ENCODE measurements around the gene SLC7A10. TPM values are rescaled to one million over a fixed set of nuclear protein-coding genes. Genes with fewer than 3 reads are reported as not detected.

Gene SLC7A10
- polyA plus RNA-seq, 1 of the 3 experiments (the other 2 are of a cell fraction) = 0.02 TPM

GRCh38 chr19:33254245-33254824 lies 28.7 kb upstream of the SLC7A10 start:
- H4K20me1 ChIP-seq (ENCODE audit: insufficient read depth) = no peaks in the 10 kb centered on the region
- peaks cover 3% of the 10 kb centered on the region for H3F3A ChIP-seq (replicated peaks; ENCODE audit: insufficient read depth)
- no peak for DNase-seq
- H3K4me1 ChIP-seq (ENCODE audit: control insufficient read depth in 1 of 2, insufficient read depth in 2 of 2, low read depth in 1 of 2, low read length in 1 of 2) = no peaks in the 10 kb centered on the region; a peak in 1 of 4 replicates
- TF ChIP-seq POLR2AphosphoS5 (IDR thresholded peaks at IDR 0.05; ENCODE audit: low read depth, low read length) = no peak
- TF ChIP-seq USF1 (IDR thresholded peaks at IDR 0.05; ENCODE audit: borderline replicate concordance, low read depth) = no peak
- no peak for TF ChIP-seq RXRA (IDR thresholded peaks at IDR 0.05; ENCODE audit: borderline replicate concordance, low read depth)
- no peak for TF ChIP-seq EP300 (IDR thresholded peaks at IDR 0.05; ENCODE audit: borderline replicate concordance in 1 of 2, low read depth in 1 of 2, low read length in 1 of 2)
- no peak for TF ChIP-seq GATA2 (CRISPR knock-in tag; IDR thresholded peaks at IDR 0.05)
- no peak for TF ChIP-seq SIN3A (IDR thresholded peaks at IDR 0.05; ENCODE audit: borderline replicate concordance, low read depth, low read length)
- no peak overlapping the region for H3K4me2 ChIP-seq
- ChIA-PET POLR2A (no interaction called here), CTCF (interaction anchor here (1.1 to 1.9 kb wide), 2 partner anchors 128 to 153 kb away, joined by 3 to 4 read pairs; no protein-coding TSS in a partner anchor)
- H3K4me3 ChIP-seq (ENCODE audit: low read depth in 2 of 2, low read length in 1 of 2) = no peak overlapping the region
- 60% methylated on average over 7 of the region's 13 CpGs for WGBS (ENCODE audit: low lambda C conversion rate)
- H3K79me2 ChIP-seq (ENCODE audit: insufficient read depth) = no peaks in the 10 kb centered on the region
- H3K27ac ChIP-seq (ENCODE audit: low read depth in 2 of 2, low read length in 1 of 2) = no peak overlapping the region
- H2AFZ ChIP-seq (ENCODE audit: low read depth) = no peak overlapping the region
- no peaks in the 10 kb centered on the region for H3K27me3 ChIP-seq (ENCODE audit: insufficient read depth)
- no peaks in the 10 kb centered on the region for H3K9me3 ChIP-seq
- no peak overlapping the region for H3K9ac ChIP-seq
- H3K9me2 ChIP-seq = no peaks in the 10 kb centered on the region
- H3K36me3 ChIP-seq (replicated peaks in 1 of 2; ENCODE audit: control insufficient read depth in 1 of 2, insufficient read depth in 2 of 2, low read length in 1 of 2) = no peaks in the 10 kb centered on the region

- no peaks in the 10 kb centered on the region; a peak in 1 of 4 replicates for H3K4me1 ChIP-seq (ENCODE audit: control insufficient read depth in 1 of 2, insufficient read depth in 2 of 2, low read depth in 1 of 2, low read length in 1 of 2)
- H2AFZ ChIP-seq (ENCODE audit: low read depth) = no peak overlapping the region
- no peaks in the 10 kb centered on the region for H3K27me3 ChIP-seq (ENCODE audit: insufficient read depth)
- no peaks in the 10 kb centered on the region for H3K79me2 ChIP-seq (ENCODE audit: insufficient read depth)
- no peak overlapping the region for H3K9ac ChIP-seq
- WGBS (ENCODE audit: low lambda C conversion rate) = 25% methylated on average over 2 of the region's 8 CpGs
- no peaks in the 10 kb centered on the region for H3K9me3 ChIP-seq
- no peak for DNase-seq
- H3K4me3 ChIP-seq (ENCODE audit: low read depth in 2 of 2, low read length in 1 of 2) = no peak overlapping the region
- no peak for TF ChIP-seq MXI1 (IDR thresholded peaks at IDR 0.05; ENCODE audit: low read depth, low read length)
- no peak for TF ChIP-seq CHD2 (IDR thresholded peaks at IDR 0.05; ENCODE audit: low read length, partially characterized antibody)
- no peak for TF ChIP-seq TAF1 (IDR thresholded peaks at IDR 0.05; ENCODE audit: borderline replicate concordance, low read depth, low read length)
- no peak for TF ChIP-seq FOXJ3 (CRISPR knock-in tag; IDR thresholded peaks at IDR 0.05)
- no peak for TF ChIP-seq NRF1 (IDR thresholded peaks at IDR 0.05; ENCODE audit: low read depth, low read length)
- no peak for TF ChIP-seq JUND (IDR thresholded peaks at IDR 0.05)
- TF ChIP-seq GATA2 (CRISPR knock-in tag; IDR thresholded peaks at IDR 0.05) = no peak
- TF ChIP-seq, protein P1, sequence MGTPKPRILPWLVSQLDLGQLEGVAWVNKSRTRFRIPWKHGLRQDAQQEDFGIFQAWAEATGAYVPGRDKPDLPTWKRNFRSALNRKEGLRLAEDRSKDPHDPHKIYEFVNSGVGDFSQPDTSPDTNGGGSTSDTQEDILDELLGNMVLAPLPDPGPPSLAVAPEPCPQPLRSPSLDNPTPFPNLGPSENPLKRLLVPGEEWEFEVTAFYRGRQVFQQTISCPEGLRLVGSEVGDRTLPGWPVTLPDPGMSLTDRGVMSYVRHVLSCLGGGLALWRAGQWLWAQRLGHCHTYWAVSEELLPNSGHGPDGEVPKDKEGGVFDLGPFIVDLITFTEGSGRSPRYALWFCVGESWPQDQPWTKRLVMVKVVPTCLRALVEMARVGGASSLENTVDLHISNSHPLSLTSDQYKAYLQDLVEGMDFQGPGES (IDR thresholded peaks at IDR 0.05; ENCODE audit: low read depth, low read length) = no peak
- TF ChIP-seq FOXM1 (IDR thresholded peaks at IDR 0.05; ENCODE audit: low read depth) = no peak
- no peak for TF ChIP-seq EP300 (IDR thresholded peaks at IDR 0.05; ENCODE audit: borderline replicate concordance in 1 of 2, low read depth in 1 of 2, low read length in 1 of 2)
- TF ChIP-seq YY1 (IDR thresholded peaks at IDR 0.05; ENCODE audit: low read depth) = no peak
- no peak for TF ChIP-seq PBX3 (IDR thresholded peaks at IDR 0.05)
- TF ChIP-seq POLR2AphosphoS5 (IDR thresholded peaks at IDR 0.05; ENCODE audit: low read depth, low read length) = no peak
- no peak for TF ChIP-seq ZBTB33 (IDR thresholded peaks at IDR 0.05; ENCODE audit: borderline replicate concordance, low read depth)
- no peak for TF ChIP-seq MEF2A (IDR thresholded peaks at IDR 0.05; ENCODE audit: borderline replicate concordance, low read depth)
- TF ChIP-seq RAD21 (IDR thresholded peaks at IDR 0.05; ENCODE audit: low read length) = no peak
- TF ChIP-seq USF1 (IDR thresholded peaks at IDR 0.05; ENCODE audit: borderline replicate concordance, low read depth) = no peak
- no peak for TF ChIP-seq NFIC (IDR thresholded peaks at IDR 0.05; ENCODE audit: borderline replicate concordance)
- H4K20me1 ChIP-seq (ENCODE audit: insufficient read depth) = no peaks in the 10 kb centered on the region
- ChIA-PET CTCF (interaction anchor here (1.8 kb wide), 1 partner anchor 11 kb away, joined by 5 read pairs; no protein-coding TSS in a partner anchor), POLR2A (interaction anchor here (0.6 kb wide), 1 partner anchor 71 kb away, joined by 3 read pairs; no protein-coding TSS in a partner anchor)
- H3K9me2 ChIP-seq = no peaks in the 10 kb centered on the region
- peaks cover 3% of the 10 kb centered on the region for H3F3A ChIP-seq (replicated peaks; ENCODE audit: insufficient read depth)
- no peak overlapping the region for H3K4me2 ChIP-seq
- no peaks in the 10 kb centered on the region for H3K36me3 ChIP-seq (replicated peaks in 1 of 2; ENCODE audit: control insufficient read depth in 1 of 2, insufficient read depth in 2 of 2, low read length in 1 of 2)
- no peak overlapping the region for H3K27ac ChIP-seq (ENCODE audit: low read depth in 2 of 2, low read length in 1 of 2)
Observed at GRCh38 chr19:33252971-33253370, 27.3 kb upstream of the SLC7A10 start.

Measured in SK-N-SH (cell line).